ENCODE data around the gene EXOC3L1. TPM values are rescaled to one million over a fixed set of nuclear protein-coding genes. Genes with fewer than 3 reads are reported as not detected.

Gene EXOC3L1
- total and polyA plus RNA-seq, 2 of the 13 experiments (the other 11 are each of a cell fraction or from before 2014, with no cell fraction given), result 0.12 TPM; not detected in 1

GRCh38 chr16:67226804-67227566 lies 37.0 kb upstream of the EXOC3L1 start, which contains the start of gene TMEM208 (continued):
- TF ChIP-seq POGK (CRISPR knock-in tag; conservative IDR thresholded peaks at IDR 0.05), result peak; percentile 96
- no peak for TF ChIP-seq ZNF577 (CRISPR knock-in tag; IDR thresholded peaks at IDR 0.05; ENCODE audit: borderline replicate concordance, low read depth)
- TF ChIP-seq, protein P1, sequence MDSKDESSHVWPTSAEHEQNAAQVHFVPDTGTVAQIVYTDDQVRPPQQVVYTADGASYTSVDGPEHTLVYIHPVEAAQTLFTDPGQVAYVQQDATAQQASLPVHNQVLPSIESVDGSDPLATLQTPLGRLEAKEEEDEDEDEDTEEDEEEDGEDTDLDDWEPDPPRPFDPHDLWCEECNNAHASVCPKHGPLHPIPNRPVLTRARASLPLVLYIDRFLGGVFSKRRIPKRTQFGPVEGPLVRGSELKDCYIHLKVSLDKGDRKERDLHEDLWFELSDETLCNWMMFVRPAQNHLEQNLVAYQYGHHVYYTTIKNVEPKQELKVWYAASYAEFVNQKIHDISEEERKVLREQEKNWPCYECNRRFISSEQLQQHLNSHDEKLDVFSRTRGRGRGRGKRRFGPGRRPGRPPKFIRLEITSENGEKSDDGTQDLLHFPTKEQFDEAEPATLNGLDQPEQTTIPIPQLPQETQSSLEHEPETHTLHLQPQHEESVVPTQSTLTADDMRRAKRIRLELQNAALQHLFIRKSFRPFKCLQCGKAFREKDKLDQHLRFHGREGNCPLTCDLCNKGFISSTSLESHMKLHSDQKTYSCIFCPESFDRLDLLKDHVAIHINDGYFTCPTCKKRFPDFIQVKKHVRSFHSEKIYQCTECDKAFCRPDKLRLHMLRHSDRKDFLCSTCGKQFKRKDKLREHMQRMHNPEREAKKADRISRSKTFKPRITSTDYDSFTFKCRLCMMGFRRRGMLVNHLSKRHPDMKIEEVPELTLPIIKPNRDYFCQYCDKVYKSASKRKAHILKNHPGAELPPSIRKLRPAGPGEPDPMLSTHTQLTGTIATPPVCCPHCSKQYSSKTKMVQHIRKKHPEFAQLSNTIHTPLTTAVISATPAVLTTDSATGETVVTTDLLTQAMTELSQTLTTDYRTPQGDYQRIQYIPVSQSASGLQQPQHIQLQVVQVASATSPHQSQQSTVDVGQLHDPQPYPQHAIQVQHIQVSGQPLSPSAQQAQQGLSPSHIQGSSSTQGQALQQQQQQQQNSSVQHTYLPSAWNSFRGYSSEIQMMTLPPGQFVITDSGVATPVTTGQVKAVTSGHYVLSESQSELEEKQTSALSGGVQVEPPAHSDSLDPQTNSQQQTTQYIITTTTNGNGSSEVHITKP (CRISPR knock-in tag; IDR thresholded peaks at IDR 0.05; ENCODE audit: low read depth), result no peak
- peak; percentile 88 for TF ChIP-seq ZKSCAN5 (CRISPR knock-in tag; IDR thresholded peaks at IDR 0.05)
- TF ChIP-seq ZNF335 (CRISPR knock-in tag; IDR thresholded peaks at IDR 0.05), result peak; percentile 96
- peak in 1 of 2 experiments; percentile 60; a peak in 2 of 4 replicates for TF ChIP-seq MAFK (conservative IDR thresholded peaks at IDR 0.05 in 1 of 2, IDR thresholded peaks at IDR 0.05 in 1 of 2; ENCODE audit: low read length in 2 of 2)
- TF ChIP-seq, protein P2, sequence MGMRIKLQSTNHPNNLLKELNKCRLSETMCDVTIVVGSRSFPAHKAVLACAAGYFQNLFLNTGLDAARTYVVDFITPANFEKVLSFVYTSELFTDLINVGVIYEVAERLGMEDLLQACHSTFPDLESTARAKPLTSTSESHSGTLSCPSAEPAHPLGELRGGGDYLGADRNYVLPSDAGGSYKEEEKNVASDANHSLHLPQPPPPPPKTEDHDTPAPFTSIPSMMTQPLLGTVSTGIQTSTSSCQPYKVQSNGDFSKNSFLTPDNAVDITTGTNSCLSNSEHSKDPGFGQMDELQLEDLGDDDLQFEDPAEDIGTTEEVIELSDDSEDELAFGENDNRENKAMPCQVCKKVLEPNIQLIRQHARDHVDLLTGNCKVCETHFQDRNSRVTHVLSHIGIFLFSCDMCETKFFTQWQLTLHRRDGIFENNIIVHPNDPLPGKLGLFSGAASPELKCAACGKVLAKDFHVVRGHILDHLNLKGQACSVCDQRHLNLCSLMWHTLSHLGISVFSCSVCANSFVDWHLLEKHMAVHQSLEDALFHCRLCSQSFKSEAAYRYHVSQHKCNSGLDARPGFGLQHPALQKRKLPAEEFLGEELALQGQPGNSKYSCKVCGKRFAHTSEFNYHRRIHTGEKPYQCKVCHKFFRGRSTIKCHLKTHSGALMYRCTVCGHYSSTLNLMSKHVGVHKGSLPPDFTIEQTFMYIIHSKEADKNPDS (CRISPR knock-in tag; IDR thresholded peaks at IDR 0.05), result no peak
- TF ChIP-seq, protein P3, sequence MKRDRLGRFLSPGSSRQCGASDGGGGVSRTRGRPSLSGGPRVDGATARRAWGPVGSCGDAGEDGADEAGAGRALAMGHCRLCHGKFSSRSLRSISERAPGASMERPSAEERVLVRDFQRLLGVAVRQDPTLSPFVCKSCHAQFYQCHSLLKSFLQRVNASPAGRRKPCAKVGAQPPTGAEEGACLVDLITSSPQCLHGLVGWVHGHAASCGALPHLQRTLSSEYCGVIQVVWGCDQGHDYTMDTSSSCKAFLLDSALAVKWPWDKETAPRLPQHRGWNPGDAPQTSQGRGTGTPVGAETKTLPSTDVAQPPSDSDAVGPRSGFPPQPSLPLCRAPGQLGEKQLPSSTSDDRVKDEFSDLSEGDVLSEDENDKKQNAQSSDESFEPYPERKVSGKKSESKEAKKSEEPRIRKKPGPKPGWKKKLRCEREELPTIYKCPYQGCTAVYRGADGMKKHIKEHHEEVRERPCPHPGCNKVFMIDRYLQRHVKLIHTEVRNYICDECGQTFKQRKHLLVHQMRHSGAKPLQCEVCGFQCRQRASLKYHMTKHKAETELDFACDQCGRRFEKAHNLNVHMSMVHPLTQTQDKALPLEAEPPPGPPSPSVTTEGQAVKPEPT (CRISPR knock-in tag; IDR thresholded peaks at IDR 0.05; ENCODE audit: low read depth), result no peak; the same call in 1 of the 2 replicates
- TF ChIP-seq, protein P4, sequence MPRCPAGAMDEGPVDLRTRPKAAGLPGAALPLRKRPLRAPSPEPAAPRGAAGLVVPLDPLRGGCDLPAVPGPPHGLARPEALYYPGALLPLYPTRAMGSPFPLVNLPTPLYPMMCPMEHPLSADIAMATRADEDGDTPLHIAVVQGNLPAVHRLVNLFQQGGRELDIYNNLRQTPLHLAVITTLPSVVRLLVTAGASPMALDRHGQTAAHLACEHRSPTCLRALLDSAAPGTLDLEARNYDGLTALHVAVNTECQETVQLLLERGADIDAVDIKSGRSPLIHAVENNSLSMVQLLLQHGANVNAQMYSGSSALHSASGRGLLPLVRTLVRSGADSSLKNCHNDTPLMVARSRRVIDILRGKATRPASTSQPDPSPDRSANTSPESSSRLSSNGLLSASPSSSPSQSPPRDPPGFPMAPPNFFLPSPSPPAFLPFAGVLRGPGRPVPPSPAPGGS (CRISPR knock-in tag; IDR thresholded peaks at IDR 0.05), result no peak
- no peak for TF ChIP-seq ZXDC (CRISPR knock-in tag; IDR thresholded peaks at IDR 0.05)
- no peak for TF ChIP-seq IRF1 (CRISPR knock-in tag; IDR thresholded peaks at IDR 0.05; ENCODE audit: low read depth)

Data from HepG2 (cell line).